A673 (cell line): ENCODE results near the gene GRIN3A.
"Not testable (repeated sequence)": the region's sequence is repeated elsewhere in the genome, so short reads cannot be mapped to it uniquely, and the experiment has no call there.

Experiments used
- EZH2 ChIP-seq: fragments of 200-600 bp; sonication (generic); IDR thresholded peaks from 2 replicates; pipeline ENCODE4 v1.6.1; 2017; ENCODE audit warnings: borderline replicate concordance, low read depth, mild to moderate bottlenecking, mixed read lengths, antibody characterized with exemption, low read length; ENCODE audit not compliant: poor library complexity, severe bottlenecking
- TF ChIP-seq, protein P1 (sequence below): fragments of 300-800, 200-600 bp; sonication (generic); conservative IDR thresholded peaks from 2 replicates; pipeline ENCODE4 v1.5.1; 2017; ENCODE audit warnings: low read depth, mild to moderate bottlenecking, antibody characterized with exemption, low read length, moderate library complexity, mixed read lengths

DNA sequence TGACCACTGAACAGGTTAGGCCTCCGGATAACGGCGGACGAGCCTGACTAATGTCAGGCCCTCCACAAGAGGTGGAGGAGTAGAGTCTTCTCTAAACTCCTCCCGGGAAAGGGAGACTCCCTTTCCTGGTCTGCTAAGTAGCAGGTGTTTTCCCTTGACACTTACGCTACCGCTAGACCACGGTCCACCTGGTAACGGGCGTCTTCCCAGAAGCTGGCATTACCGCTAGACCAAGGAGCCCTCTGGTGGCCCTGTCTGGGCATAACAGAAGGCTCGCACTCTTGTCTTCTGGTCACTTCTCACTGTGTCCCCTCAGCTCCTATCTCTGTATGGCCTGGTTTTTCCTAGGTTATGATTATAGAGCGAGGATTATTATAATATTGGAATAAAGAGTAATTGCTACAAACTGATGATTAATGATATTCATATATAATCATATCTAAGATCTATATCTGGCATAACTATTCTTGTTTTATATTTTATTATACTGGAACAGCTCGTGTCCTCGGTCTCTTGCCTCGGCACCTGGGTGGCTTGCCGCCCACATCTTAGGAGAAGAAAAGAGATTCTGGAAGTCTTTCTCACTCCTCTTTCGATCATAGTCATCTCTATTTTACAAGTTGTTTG is 188.9 kb downstream of the GRIN3A start:
- TF ChIP-seq, protein P1, sequence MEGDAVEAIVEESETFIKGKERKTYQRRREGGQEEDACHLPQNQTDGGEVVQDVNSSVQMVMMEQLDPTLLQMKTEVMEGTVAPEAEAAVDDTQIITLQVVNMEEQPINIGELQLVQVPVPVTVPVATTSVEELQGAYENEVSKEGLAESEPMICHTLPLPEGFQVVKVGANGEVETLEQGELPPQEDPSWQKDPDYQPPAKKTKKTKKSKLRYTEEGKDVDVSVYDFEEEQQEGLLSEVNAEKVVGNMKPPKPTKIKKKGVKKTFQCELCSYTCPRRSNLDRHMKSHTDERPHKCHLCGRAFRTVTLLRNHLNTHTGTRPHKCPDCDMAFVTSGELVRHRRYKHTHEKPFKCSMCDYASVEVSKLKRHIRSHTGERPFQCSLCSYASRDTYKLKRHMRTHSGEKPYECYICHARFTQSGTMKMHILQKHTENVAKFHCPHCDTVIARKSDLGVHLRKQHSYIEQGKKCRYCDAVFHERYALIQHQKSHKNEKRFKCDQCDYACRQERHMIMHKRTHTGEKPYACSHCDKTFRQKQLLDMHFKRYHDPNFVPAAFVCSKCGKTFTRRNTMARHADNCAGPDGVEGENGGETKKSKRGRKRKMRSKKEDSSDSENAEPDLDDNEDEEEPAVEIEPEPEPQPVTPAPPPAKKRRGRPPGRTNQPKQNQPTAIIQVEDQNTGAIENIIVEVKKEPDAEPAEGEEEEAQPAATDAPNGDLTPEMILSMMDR, result peak; percentile 28; the same call in 1 of the 2 replicates
- TF ChIP-seq EZH2, result not testable (repeated sequence)
